Mesodermal cell (in vitro differentiated cells): ENCODE data around the gene SIN3A.
"Not testable (repeated sequence)": the region's sequence is repeated elsewhere in the genome, so short reads cannot be mapped to it uniquely, and the experiment has no call there.

ENCODE experiments used
- H3K27ac ChIP-seq: 2 replicates; pipeline ENCODE4 v1.7.0; 2013; ENCODE audit warnings: mild to moderate bottlenecking, low read depth, low read length, moderate library complexity; ENCODE audit not compliant: severe bottlenecking
- H3K36me3 ChIP-seq: 2 replicates; pipeline ENCODE4 v1.7.1; 2013; ENCODE audit warnings: mild to moderate bottlenecking, low read length, moderate library complexity; ENCODE audit not compliant: control insufficient read depth, insufficient read depth
- H3K4me1 ChIP-seq: one replicate; pipeline ENCODE4 v1.7.1; 2013; ENCODE audit warnings: mild to moderate bottlenecking, low read length; ENCODE audit not compliant: insufficient read depth, control insufficient read depth, poor library complexity, severe bottlenecking
- H3K4me3 ChIP-seq: 2 replicates; pipeline ENCODE4 v1.7.0; 2013; ENCODE audit warnings: low read length, control low read depth, mild to moderate bottlenecking; ENCODE audit not compliant: insufficient read depth, poor library complexity, severe bottlenecking; ENCODE audit errors: extremely low read depth
- H3K9me3 ChIP-seq: 2 replicates; pipeline ENCODE4 v1.7.1; 2013; ENCODE audit warnings: mild to moderate bottlenecking, low read length, moderate library complexity; ENCODE audit not compliant: control insufficient read depth
- WGBS, 2 experiments: methylation state at CpG; one replicate each; pipeline ENCODE4 v1.1.5; 2013; ENCODE audit warnings: missing lambda C conversion rate in 2 of 2; ENCODE audit not compliant: insufficient coverage in 2 of 2; 5-methylcytosine and 5-hydroxymethylcytosine counted together

Gene SIN3A

DNA sequence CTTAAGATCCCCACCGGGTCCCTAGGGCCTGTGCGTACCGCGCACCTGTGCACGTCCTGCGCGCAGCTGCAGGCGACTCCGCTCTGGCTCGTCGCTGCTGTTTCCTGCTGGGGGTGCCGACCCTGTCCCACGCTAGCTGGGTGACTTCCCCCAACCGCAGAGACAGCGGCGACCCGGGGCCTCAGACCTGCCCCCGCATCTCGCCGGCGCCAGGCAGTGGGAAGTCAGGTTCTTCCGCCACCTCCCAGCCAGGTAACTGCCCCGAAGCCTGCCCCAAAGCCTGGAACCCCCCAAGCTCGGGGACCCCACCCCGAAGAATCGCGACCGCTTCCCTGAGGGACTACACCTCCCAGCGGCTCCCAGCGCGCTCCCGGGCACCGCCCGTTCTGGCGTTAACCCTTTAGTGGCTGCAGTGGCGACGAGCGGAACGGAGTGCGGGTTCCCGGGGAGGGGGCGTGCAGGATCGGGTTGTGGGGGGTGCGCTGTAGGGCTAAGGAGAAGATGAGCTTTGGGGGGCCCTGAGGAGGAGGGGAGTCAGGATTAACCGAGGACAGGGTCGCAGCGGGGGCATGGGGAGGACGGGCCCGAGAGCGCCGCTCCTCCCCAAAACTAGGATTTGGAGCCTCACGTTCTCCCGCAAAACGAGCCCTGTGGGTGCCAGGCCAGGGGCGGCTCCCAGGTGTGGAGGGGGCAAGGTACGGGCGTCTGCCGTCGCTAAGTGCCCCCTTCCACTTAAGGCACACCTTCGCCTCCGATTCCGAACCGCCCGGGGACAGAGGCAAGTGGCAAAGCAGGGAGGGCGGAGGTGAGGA is 104.1 kb downstream of the SIN3A start:
- peaks cover 4% of the 10 kb centered on the region for H3K4me1 ChIP-seq
- WGBS, 2 experiments = 0 to 3% methylated on average over 37 to 52 of the region's 65 CpGs
- H3K4me3 ChIP-seq = peak overlapping the region; percentile 70
- H3K9me3 ChIP-seq = no peaks in the 10 kb centered on the region
- no peak overlapping the region for H3K27ac ChIP-seq
- no peaks in the 10 kb centered on the region for H3K36me3 ChIP-seq

DNA sequence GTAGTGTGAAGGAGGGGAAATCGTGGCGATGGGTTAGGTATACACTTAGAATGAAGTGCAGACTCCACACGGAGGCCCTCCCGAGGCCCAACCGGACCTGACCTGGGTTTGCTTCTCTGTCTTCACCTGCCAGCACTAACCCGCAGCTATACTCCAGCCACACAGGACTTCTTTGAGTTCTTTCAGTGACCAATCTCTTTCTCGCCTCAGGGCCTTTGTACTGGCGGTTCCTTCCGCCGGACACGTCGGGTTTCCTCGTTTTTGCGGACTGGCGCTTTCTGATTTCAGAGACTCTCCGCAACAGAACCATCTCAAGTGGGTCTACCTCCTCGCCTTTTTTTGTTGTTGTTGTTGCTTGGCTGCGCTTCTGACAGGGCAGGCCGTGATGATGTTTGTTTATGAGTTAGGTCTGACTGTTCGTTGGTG is 104.7 kb downstream of the SIN3A start, which contains the start of gene NEIL1:
NEIL1 (plus strand) TSS at position 244 of the 426 bp plus-strand sequence. CDS start 1,867 bp downstream, outside the sequence.
- Histone ChIP-seq H3K4me3 (peak within 1 kb of the TSS; percentile 70), H3K36me3 (no peaks in the 10 kb centered on the region), H3K27ac (no peak within 1 kb of the TSS), H3K4me1 (peaks cover 4% of the 10 kb centered on the region), H3K9me3 (no peaks in the 10 kb centered on the region)
- 33 to 38% methylated on average over 9 to 16 of the region's 20 CpGs for WGBS, 2 experiments

DNA sequence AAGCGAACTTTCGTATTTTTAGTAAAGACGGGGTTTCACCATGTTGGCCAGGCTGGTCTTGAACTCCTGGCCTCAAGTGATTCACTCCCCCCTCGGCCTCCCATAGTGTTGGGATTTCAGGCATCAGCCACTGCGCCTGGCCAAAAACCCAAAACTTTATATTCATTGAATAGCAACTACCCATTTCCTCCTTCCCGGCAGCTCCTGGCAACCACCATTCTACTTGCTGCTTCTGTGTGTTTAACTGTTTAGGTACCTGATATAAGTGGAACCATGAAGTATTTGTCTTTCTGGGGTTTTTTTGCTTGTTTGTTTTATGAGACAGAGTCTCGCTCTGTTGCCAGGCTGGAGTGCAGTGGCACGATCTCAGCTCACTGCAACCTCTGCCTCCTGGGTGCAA is 107.5 kb downstream of the SIN3A start:
- H3K4me3 ChIP-seq, H3K9me3 ChIP-seq, H3K27ac ChIP-seq, H3K4me1 ChIP-seq: not testable (repeated sequence)
- 81 to 83% methylated on average over 7 of the region's 8 CpGs for WGBS, 2 experiments
- peaks cover 21% of the 10 kb centered on the region for H3K36me3 ChIP-seq

DNA sequence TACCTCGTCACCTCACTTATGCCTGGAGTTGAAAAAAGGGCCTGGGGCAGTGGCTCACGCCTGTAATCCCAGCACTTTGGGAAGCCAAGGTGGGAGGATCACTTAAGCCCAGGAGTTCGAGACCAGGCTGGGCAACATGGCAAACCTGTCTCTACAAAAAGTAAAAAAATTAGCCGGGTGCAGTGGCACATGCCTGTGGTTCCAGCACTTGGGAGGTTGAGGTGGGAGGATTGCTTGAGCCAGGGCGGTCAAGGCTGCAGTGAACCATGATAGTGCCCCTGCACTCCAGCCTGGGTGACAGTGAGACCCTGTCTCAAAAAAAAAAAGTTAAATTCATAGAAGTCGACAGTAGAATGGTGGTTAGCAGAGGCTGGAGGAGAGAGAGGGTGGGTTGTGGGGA is 109.3 kb downstream of the SIN3A start:
- no peak overlapping the region for H3K4me3 ChIP-seq
- no peaks in the 10 kb centered on the region for H3K9me3 ChIP-seq
- H3K36me3 ChIP-seq = peaks cover 24% of the 10 kb centered on the region
- WGBS, 2 experiments = 86 to 90% methylated on average over 6 of the region's 6 CpGs
- no peak overlapping the region for H3K27ac ChIP-seq
- no peaks in the 10 kb centered on the region for H3K4me1 ChIP-seq

DNA sequence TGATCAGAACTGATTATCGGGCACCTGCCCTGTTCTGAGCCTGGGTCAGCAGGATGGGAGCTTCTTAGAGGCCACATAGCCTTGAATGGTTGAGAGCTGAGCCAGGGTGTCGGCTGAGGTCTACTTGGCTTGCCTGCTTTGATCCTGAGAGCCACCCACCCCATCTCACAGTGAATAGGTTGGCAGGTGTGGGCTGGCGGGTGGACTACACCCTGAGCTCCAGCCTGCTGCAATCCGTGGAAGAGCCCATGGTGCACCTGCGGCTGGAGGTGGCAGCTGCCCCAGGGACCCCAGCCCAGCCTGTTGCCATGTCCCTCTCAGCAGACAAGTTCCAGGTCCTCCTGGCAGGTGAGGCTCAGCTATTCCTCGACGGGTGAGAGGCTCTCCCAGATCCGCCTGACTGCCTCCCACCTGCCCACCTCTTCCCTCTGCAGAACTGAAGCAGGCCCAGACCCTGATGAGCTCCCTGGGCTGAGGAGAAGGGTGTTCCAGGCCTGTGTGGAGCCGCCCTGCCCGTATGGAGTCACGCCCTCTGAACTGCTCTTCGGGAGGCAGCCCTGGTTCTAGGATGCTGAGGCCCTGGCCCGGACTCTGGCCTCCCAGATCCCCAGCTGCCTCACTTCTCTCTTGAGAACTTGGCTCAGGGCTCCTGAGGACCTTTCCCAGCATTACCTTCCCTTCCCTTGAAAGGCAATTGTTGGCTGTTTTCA is 111.8 kb downstream of the SIN3A start:
- Histone ChIP-seq H3K27ac (no peak overlapping the region), H3K36me3 (peaks cover 24% of the 10 kb centered on the region), H3K9me3 (no peaks in the 10 kb centered on the region), H3K4me1 (peaks cover 5% of the 10 kb centered on the region), H3K4me3 (no peak overlapping the region)
- 94 to 97% methylated on average over 12 of the region's 13 CpGs for WGBS, 2 experiments

DNA sequence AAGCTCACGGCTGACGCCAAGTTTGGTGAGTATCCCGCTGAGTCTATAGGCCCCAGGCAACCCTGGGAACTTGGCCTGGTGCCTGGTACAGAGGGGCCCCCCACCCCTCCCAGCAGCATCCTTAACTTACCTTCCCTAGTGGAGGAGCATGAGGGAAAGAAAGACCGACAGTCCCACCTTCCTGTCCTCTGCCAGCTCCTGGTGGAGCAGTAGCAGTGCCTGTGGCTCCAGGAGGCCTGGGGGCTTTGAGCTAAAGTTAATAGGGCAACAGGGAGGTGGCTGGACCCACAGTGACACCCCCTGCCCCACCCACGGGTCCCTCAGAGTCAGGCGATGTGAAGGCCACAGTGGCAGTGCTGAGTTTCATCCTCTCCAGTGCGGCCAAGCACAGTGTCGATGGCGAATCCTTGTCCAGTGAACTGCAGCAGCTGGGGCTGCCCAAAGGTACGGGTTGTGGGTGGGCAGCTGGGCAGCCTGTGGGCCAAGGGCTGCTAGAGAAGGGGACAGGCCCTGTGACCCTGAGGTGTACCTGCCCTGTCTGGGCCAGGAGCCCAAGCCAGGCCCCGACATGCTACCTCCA is 112.7 kb downstream of the SIN3A start:
- H3K27ac ChIP-seq = no peak overlapping the region
- H3K36me3 ChIP-seq = peaks cover 24% of the 10 kb centered on the region
- 90 to 98% methylated on average over 6 of the region's 11 CpGs for WGBS, 2 experiments
- H3K9me3 ChIP-seq = no peaks in the 10 kb centered on the region
- no peak overlapping the region for H3K4me3 ChIP-seq
- H3K4me1 ChIP-seq = peaks cover 5% of the 10 kb centered on the region

DNA sequence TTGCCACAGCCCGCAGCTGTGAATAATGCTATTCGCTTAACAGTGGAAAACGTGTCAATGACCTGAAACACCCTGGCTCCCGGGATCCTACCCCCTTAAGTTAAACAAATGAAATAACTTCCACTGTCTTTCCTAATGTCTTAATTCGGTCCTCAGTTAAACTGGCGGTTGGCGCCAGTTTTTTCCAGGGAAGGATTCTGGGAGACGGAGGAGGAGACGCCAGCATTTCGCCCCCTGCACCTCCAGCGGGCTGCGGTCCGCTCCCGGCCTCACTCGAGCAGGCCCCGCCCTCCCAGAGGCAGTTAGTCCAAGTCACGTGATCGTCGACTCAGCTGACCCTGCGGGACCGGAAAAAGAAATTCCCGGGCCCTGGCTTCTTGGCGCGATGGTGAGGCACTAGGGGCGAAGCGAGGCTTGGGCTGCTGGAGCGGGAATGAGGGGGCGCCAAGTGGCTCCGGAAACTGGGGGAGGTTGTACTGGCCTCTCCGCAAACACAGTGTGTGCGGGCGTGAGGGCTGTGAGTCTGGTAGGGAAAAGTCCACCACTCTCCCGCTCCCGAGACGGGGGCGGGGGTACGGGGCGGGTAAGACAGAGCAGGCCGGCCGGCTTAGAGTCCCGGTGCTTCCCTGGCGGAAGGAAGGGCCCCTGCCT is 115.7 kb downstream of the SIN3A start, which contains the start of gene COMMD4:
COMMD4 (plus strand) TSS at position 359 of the 651 bp plus-strand sequence; CDS start at position 386, 27 bp downstream.
- peak within 1 kb of the TSS; percentile 78 for H3K4me3 ChIP-seq
- peaks cover 16% of the 10 kb centered on the region for H3K36me3 ChIP-seq
- peak within 1 kb of the TSS; percentile 23 for H3K27ac ChIP-seq
- H3K9me3 ChIP-seq = no peaks in the 10 kb centered on the region
- WGBS, 2 experiments = 2% methylated on average over 38 to 40 of the region's 42 CpGs
- H3K4me1 ChIP-seq = peaks cover 5% of the 10 kb centered on the region

DNA sequence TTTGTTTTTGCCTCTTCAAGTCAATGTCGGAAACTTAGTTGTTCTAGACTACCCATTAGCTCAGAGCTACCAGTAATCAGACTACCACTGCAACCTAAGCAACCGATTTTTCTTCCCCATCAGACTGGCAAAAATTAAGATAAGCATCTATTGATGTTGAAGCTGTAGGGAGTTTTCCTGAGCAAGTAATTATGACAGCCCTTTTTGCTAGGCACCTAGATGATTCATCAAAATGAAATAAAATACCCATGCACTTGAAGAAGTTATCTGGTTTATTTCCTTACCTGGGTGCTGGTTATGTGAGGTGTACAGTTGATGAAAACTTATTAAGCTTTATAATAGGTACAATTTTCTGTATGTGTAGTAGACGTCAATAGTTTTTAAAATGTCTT is 116.2 kb downstream of the SIN3A start:
- WGBS, 2 experiments = 38% methylated on average over 1 of the region's 3 CpGs; no CpG with 5 or more reads in 1 of the 2 experiments
- H3K4me3 ChIP-seq = peak overlapping the region; percentile 78

DNA sequence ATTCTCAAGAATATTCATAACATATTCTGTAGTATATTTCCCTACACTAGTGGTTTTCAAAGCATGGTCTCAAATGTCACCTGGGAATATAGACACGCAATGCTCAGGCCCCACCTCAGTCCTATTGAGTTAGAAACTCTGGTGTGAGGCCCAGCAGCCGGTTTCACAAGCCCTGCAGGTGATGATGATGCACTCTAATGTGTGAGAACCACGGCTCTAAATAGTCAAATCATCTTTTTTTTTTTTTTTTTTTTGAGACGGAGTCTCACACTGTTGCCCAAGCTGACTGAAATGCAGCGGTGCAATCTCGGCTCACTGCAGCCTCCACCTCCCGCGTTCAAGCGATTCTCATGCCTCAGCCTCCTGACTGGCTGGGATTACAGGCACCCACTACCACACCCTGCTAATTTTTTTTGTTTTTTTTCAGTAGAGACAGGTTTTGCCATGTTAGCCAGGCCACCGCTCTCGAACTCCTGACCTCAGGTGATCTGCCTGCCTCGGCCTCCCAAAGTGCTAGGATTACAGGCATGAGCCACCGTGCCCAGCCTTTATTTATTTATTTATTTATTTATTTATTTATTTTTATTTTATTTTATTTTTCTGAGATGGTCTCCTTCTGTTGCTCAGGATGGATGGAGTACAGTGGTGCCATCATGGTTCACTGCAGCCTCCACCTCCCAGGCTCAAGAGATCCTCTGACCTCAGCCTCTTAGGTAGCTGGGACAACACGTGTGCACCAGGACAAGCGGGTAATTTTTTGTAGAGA is 117.7 kb downstream of the SIN3A start:
- H3K4me1 ChIP-seq, H3K9me3 ChIP-seq, H3K27ac ChIP-seq, H3K4me3 ChIP-seq, H3K36me3 ChIP-seq: not testable (repeated sequence)
- 90 to 93% methylated on average over 12 of the region's 15 CpGs for WGBS, 2 experiments

More for the DNA sequence above, 116.2 kb downstream of the SIN3A start:
- Histone ChIP-seq H3K36me3 (peaks cover 12% of the 10 kb centered on the region), H3K9me3 (no peaks in the 10 kb centered on the region), H3K4me1 (peaks cover 5% of the 10 kb centered on the region), H3K27ac (peak overlapping the region; percentile 23)

DNA sequence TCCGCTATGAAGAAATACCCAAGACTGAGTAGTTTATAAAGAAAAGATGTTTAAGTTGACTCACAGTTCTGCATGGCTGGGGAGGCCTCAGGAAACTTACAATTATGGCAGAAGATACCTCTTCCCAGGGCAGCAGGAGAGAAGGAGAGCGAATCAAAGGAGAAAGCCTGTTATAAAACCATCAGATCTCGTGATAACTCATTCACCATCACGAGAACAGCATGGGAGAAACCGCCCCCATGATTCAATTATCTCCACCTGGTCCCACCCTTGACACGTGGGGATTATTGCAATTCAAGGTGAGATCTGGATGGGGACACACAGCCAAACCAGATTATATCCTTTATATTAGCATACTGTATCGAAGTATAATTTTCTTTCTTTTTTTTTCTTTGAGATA is 119.4 kb downstream of the SIN3A start:
- not testable (repeated sequence) for H3K4me1 ChIP-seq, H3K27ac ChIP-seq, H3K36me3 ChIP-seq, H3K9me3 ChIP-seq, H3K4me3 ChIP-seq
- WGBS, 2 experiments = 77 to 81% methylated on average over 3 to 5 of the region's 7 CpGs
